GM19240 (cell line): ENCODE measurements around the gene GABBR2.
"Not testable (repeated sequence)": the region's sequence is repeated elsewhere in the genome, so short reads cannot be mapped to it uniquely, and the experiment has no call there.

Experiments used
- DNase-seq: peaks from one replicate; pipeline ENCODE4 v3.0.0; 2011; ENCODE audit warnings: low spot score; ENCODE audit not compliant: insufficient read length

The GABBR2 gene

GRCh38 chr9:98302938-98303632 is 405.6 kb downstream of the GABBR2 start:
- DNase-seq: no peak

GRCh38 chr9:98302150-98302549 is 406.6 kb downstream of the GABBR2 start:
- no peak for DNase-seq

GRCh38 chr9:98300611-98301010 is 408.1 kb downstream of the GABBR2 start:
- DNase-seq: no peak

- DNase-seq: no peak
These were observed 410.3 kb downstream of the GABBR2 start for GRCh38 chr9:98298476-98298875.

- no peak for DNase-seq
These were observed 412.9 kb downstream of the GABBR2 start for GRCh38 chr9:98295824-98296223.

GRCh38 chr9:98291820-98292219 is 416.9 kb downstream of the GABBR2 start:
- DNase-seq: no peak

GRCh38 chr9:98290411-98290810 is 418.3 kb downstream of the GABBR2 start:
- DNase-seq: no peak

- DNase-seq: no peak
These were observed 419.0 kb downstream of the GABBR2 start for GRCh38 chr9:98289614-98290201.

- DNase-seq: no peak
These were observed 419.9 kb downstream of the GABBR2 start for GRCh38 chr9:98288881-98289280.

- no peak for DNase-seq
These were observed 421.4 kb downstream of the GABBR2 start for GRCh38 chr9:98287384-98287783.

GRCh38 chr9:98285446-98285845 is 423.3 kb downstream of the GABBR2 start:
- DNase-seq: no peak

- no peak for DNase-seq
These were observed 424.0 kb downstream of the GABBR2 start for GRCh38 chr9:98284754-98285153.

GRCh38 chr9:98283143-98283542 is 425.6 kb downstream of the GABBR2 start:
- DNase-seq: not testable (repeated sequence)

- DNase-seq: no peak
These were observed 427.5 kb downstream of the GABBR2 start for GRCh38 chr9:98281281-98281680.

GRCh38 chr9:98280574-98280973 is 428.2 kb downstream of the GABBR2 start:
- no peak for DNase-seq

GRCh38 chr9:98280162-98280561 is 428.6 kb downstream of the GABBR2 start:
- no peak for DNase-seq

- no peak for DNase-seq
These were observed 431.7 kb downstream of the GABBR2 start for GRCh38 chr9:98276907-98277469.

- DNase-seq: no peak
These were observed 433.6 kb downstream of the GABBR2 start for GRCh38 chr9:98275159-98275558.

GRCh38 chr9:98272083-98272482 is 436.7 kb downstream of the GABBR2 start:
- no peak for DNase-seq

GRCh38 chr9:98271479-98271878 is 437.3 kb downstream of the GABBR2 start:
- no peak for DNase-seq

- not testable (repeated sequence) for DNase-seq
These were observed 438.5 kb downstream of the GABBR2 start for GRCh38 chr9:98270284-98270683.

- DNase-seq: not testable (repeated sequence)
These were observed 439.1 kb downstream of the GABBR2 start for GRCh38 chr9:98269652-98270051.

GRCh38 chr9:98267556-98267955 is 441.2 kb downstream of the GABBR2 start:
- DNase-seq: not testable (repeated sequence)
